MM.1S (cell line): ENCODE measurements around the gene COMP.

Experiments
- CTCF ChIP-seq: fragments of 300-600 bp; sonication (generic); IDR thresholded peaks from 2 replicates; pipeline ENCODE4 v1.5.1; 2016; ENCODE audit warnings: antibody characterized with exemption, low read length, mixed read lengths
- EZH2 ChIP-seq: fragments of 300-600 bp; sonication (generic); optimal IDR thresholded peaks from 2 replicates; pipeline ENCODE3; 2017; ENCODE audit warnings: low read depth, mild to moderate bottlenecking, antibody characterized with exemption, low read length, mixed read lengths
- EZH2phosphoT487 ChIP-seq: fragments of 300-600 bp; sonication (generic); IDR thresholded peaks from 2 replicates; pipeline ENCODE4 v1.6.1; 2018; ENCODE audit warnings: antibody characterized with exemption, low read length

- TF ChIP-seq CTCF = no peak
- TF ChIP-seq EZH2phosphoT487 = no peak
- TF ChIP-seq EZH2 = no peak
Measured at GRCh38 chr19:18745012-18745735, 45.9 kb downstream of the COMP start.
